Measurements from ENCODE around the gene WDR38. TPM values are rescaled to one million over a fixed set of nuclear protein-coding genes. Genes with fewer than 3 reads are reported as not detected.

The WDR38 gene
- total RNA-seq, 4 donors from 2014 or later = not detected

DNA sequence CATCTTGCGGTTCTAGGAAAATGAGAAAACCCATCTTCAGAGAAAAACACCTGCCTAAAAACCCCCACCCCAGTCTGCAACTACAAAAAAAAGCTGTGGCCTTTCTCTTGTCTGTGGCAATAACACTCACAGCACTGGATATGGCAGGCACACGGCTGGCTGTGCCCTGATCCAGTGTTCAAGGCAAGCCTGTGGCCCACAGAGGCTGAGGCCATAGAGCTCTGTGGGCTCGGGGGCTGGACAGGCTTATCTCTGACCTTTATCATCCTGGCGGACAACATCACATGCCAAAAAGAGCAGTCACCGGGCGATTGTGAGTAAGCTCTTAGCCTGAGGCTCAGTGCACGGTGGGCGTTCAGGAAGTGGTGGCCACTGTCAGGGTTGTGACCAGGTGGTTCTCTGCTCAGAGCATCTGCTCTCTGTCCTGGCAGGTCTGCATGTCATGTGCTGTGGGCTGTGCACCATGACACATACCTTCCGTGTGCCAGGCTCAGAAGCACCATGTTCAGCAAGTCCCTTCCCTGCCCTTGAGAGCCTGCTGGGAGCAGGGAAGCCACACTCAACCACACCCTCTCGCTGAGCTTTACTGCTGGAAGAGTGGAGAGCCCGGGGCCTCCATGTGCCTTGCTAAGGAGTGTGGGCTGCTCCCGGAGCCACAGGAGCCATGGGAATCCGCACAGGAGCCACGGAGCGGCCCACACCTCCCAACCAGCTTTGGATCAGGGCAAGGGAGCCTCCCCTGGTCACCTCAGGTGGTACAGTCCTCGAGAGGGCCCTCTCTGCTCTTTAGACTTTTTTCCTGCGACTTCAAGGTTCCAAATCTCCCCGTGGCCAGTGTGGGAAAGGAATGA, 34.6 kb upstream of the WDR38 start:
- no peak for TF ChIP-seq POLR2A (IDR thresholded peaks at IDR 0.05)
- TF ChIP-seq EP300 (IDR thresholded peaks at IDR 0.05; ENCODE audit: low read depth) = no peak
- no peak for TF ChIP-seq POLR2AphosphoS5 (IDR thresholded peaks at IDR 0.05)
- TF ChIP-seq CTCF (IDR thresholded peaks at IDR 0.05) = no peak
- no peak for DNase-seq
- H3K9me3 ChIP-seq = no peaks in the 10 kb centered on the region
- in situ Hi-C loops (cut with MboI; ENCODE audit: low pct_ligation_motif_present in 1 of 4, low pct_unique_long_range_greater_than_20kb in 1 of 4, low sequenced_read_pairs in 3 of 4) = no loop called here
- H3K4me3 ChIP-seq = no peak overlapping the region
- H3K36me3 ChIP-seq = no peaks in the 10 kb centered on the region
- no peak overlapping the region for H3K27ac ChIP-seq
- intact Hi-C loops (cut with DNase I; ENCODE audit: low total_unique reads) = no loop called here
- no peaks in the 10 kb centered on the region for H3K27me3 ChIP-seq
- 66% methylated on average over 17 of the region's 18 CpGs; no CpG with 5 or more reads in 1 of the 2 donors for WGBS, 2 donors (ENCODE audit: low coverage in 1 of 2)
- peaks cover 0 to under 1% (median 0%) of the 10 kb centered on the region in 4 donors for H3K4me1 ChIP-seq

DNA sequence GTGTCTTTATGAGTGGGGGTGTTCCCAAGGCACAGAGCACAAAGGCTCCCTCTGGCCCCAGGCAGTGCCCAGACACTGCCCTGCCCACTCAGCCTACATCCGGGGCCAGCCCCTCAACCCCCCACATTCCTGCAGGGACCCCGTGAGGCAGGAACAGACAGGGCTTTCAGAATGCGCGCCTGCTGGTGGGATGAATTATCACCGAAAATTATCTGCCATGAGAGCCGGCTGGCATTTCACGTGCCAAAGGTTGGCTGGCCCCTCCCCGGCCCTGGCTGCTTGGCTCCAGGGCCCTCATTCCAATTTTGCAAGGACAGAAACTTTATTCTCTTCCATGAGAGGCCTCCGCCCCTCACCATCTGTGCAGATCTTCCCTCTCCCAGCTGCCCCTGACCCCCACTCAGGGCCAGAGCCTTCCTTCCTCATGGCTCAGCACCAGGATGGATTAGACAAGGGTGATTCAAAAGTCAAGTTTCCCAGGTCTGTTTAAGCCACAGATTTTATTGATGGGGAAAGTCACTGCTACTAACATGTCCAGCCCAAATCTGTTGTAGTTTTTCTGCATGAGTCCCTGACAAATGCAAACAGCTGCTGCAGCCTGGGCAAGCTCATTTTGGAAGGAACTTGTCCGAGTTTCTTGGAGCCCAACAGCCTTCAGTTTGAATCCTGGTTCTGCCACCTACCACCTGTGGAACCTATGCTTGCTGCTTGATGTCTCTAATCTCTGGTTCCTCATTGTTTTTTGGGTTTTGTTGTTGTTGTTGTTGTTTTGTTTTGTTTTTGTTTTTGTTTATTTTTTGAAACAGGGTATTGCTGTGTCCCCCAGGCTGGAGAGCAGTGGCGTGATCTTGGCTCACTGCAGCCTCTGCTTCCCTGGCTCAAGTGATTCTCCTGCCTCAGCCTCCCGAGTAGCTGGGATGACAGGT, 32.3 kb upstream of the WDR38 start:
- intact Hi-C loops (cut with DNase I; ENCODE audit: low total_unique reads) = no loop called here
- no peaks in the 10 kb centered on the region for H3K9me3 ChIP-seq
- TF ChIP-seq CTCF (IDR thresholded peaks at IDR 0.05) = no peak
- no peak for TF ChIP-seq EP300 (IDR thresholded peaks at IDR 0.05; ENCODE audit: low read depth)
- no peak for TF ChIP-seq POLR2AphosphoS5 (IDR thresholded peaks at IDR 0.05)
- TF ChIP-seq POLR2A (IDR thresholded peaks at IDR 0.05) = no peak
- H3K36me3 ChIP-seq = no peaks in the 10 kb centered on the region
- H3K27ac ChIP-seq = no peak overlapping the region
- H3K4me1 ChIP-seq = no peaks in the 10 kb centered on the region
- H3K4me3 ChIP-seq = no peak overlapping the region
- H3K27me3 ChIP-seq = no peaks in the 10 kb centered on the region
- WGBS, 2 donors (ENCODE audit: low coverage in 1 of 2) = 83 to 85% methylated on average over 1 to 12 of the region's 12 CpGs
- in situ Hi-C loops (cut with MboI; ENCODE audit: low pct_ligation_motif_present in 1 of 4, low pct_unique_long_range_greater_than_20kb in 1 of 4, low sequenced_read_pairs in 3 of 4) = no loop called here
- DNase-seq = no peak

DNA sequence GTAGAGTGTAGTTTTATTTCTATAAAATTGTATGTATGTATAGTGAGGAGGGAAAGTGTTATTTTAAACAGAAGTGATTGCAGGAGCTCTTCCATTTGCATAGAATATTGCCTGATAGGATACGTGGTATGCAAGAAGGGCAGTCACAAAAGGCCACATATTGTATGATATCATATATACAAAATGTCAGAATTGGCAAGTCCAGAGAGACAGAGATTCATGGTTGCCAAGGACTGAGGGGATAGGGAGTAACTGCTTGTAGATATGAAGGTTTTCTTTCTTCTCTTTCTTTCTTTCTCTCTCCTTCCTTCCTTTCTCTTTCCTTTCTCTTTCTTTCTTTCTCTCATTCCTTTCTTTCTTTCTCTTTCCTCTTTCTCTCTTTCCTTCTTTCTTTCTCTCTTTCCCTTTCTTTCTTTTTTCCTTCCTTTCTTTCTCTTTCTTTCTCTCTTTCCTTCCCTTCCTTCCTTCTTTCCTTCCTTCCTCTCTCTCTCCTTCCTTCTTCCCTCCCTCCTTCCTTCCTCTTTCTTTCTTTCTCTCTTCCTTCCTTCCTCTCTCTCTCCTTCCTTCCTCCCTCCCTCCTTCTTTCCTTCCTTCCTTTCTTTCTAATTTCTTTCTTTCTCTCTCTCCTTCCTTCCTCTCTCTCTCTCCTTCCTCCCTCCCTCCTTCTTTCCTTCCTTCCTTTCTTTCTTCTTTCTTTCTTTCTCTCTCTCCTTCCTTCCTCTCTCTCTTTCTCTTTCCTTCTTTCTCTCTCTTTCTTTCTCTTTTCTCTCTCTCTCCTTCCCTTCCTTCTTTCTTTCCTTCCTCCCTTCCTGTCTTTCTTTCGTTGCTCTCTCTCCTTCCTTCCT, 24.5 kb upstream of the WDR38 start:
- intact Hi-C loops (cut with DNase I; ENCODE audit: low total_unique reads) = no loop called here
- no peak for DNase-seq
- Histone ChIP-seq H3K4me1 (peaks cover 0 to 12% (median 6%) of the 10 kb centered on the region in 4 donors), H3K27me3 (no peaks in the 10 kb centered on the region), H3K27ac (no peak overlapping the region), H3K4me3 (no peak overlapping the region), H3K36me3 (no peaks in the 10 kb centered on the region), H3K9me3 (no peaks in the 10 kb centered on the region)
- WGBS, 2 donors (ENCODE audit: low coverage in 1 of 2) = 27 to 30% methylated on average over 2 of the region's 2 CpGs
- in situ Hi-C loops (cut with MboI; ENCODE audit: low pct_ligation_motif_present in 1 of 4, low pct_unique_long_range_greater_than_20kb in 1 of 4, low sequenced_read_pairs in 3 of 4) = no loop called here
- TF ChIP-seq POLR2A (IDR thresholded peaks at IDR 0.05) (no peak), EP300 (IDR thresholded peaks at IDR 0.05; ENCODE audit: low read depth) (no peak), CTCF (IDR thresholded peaks at IDR 0.05) (no peak), POLR2AphosphoS5 (IDR thresholded peaks at IDR 0.05) (no peak)
